HG02884 (cell line): Measurements from ENCODE around the gene NCK1.

Source experiments
- ATAC-seq: cut with Tn5 transposase; IDR thresholded peaks from one replicate; pipeline ENCODE4 v1.9.1; 2021; ENCODE audit warnings: mild to moderate bottlenecking, moderate library complexity; ENCODE audit not compliant: unreplicated experiment

NCK1 gene

GRCh38 chr3:136861890-136862616 lies at the start of gene NCK1:
Gene NCK1 (plus strand): TSS chr3:136862208. CDS start chr3:136928002, 65,794 bp downstream.
- peak; percentile 96 for ATAC-seq

- ATAC-seq: no peak
These were observed 44.6 kb upstream of the NCK1 start for GRCh38 chr3:136817448-136817847.

- ATAC-seq: peak; percentile 59
These were observed 43.7 kb upstream of the NCK1 start for GRCh38 chr3:136818191-136818768.

- peak; percentile 34 for ATAC-seq
These were observed 43.1 kb upstream of the NCK1 start, which contains the start of gene SLC35G2 for GRCh38 chr3:136818769-136819391. Gene SLC35G2 (plus strand): TSS chr3:136819126. CDS start chr3:136854461, 35,335 bp downstream.

GRCh38 chr3:136819392-136819730 lies 42.6 kb upstream of the NCK1 start:
- ATAC-seq: peak; percentile 16

GRCh38 chr3:136819731-136820679 lies 42.0 kb upstream of the NCK1 start:
- no peak for ATAC-seq

GRCh38 chr3:136831461-136831860 lies 30.5 kb upstream of the NCK1 start:
- no peak for ATAC-seq

GRCh38 chr3:136835089-136835812 lies 26.8 kb upstream of the NCK1 start:
- no peak for ATAC-seq

GRCh38 chr3:136835813-136836510 lies 26.0 kb upstream of the NCK1 start:
- ATAC-seq: no peak

- ATAC-seq: no peak
These were observed 25.4 kb upstream of the NCK1 start for GRCh38 chr3:136836511-136837156.

- ATAC-seq: no peak
These were observed 23.1 kb upstream of the NCK1 start for GRCh38 chr3:136838641-136839555.

GRCh38 chr3:136839556-136839931 lies 22.5 kb upstream of the NCK1 start:
- ATAC-seq: no peak

GRCh38 chr3:136840252-136840651 lies 21.8 kb upstream of the NCK1 start:
- ATAC-seq: no peak

- ATAC-seq: no peak
These were observed 19.7 kb upstream of the NCK1 start for GRCh38 chr3:136842294-136842693.

GRCh38 chr3:136844724-136845123 lies 17.3 kb upstream of the NCK1 start:
- ATAC-seq: no peak

- no peak for ATAC-seq
These were observed 9.8 kb upstream of the NCK1 start for GRCh38 chr3:136852180-136852579.

GRCh38 chr3:136856665-136857064 lies 5.3 kb upstream of the NCK1 start:
- no peak for ATAC-seq

GRCh38 chr3:136858381-136858780 lies 3.6 kb upstream of the NCK1 start:
- no peak for ATAC-seq
